Kidney (tissue), 14 donors: ENCODE data around the gene ARHGAP44. TPM values are rescaled to one million over a fixed set of nuclear protein-coding genes. Genes with fewer than 3 reads are reported as not detected.

ENCODE experiments used
- DNase-seq, 5 donors: peaks; one replicate each; pipeline ENCODE4 v3.0.0-alpha.2; 2013 to 2020
- FAIRE-seq: peaks from 2 replicates; lab custom pipeline; 2012; peaks lifted over from hg19 to GRCh38; lab: Jason Lieb, UNC
- H3K27ac ChIP-seq, 2 donors: one replicate each; pipeline ENCODE4 v1.7.0; 2013; ENCODE audit warnings: low read depth in 2 of 2, low read length in 2 of 2, inconsistent platforms in 1 of 2
- H3K27me3 ChIP-seq: one replicate; pipeline ENCODE4 v1.7.1; 2013; ENCODE audit warnings: low read length, inconsistent platforms; ENCODE audit not compliant: control insufficient read depth, insufficient read depth
- H3K36me3 ChIP-seq, 3 donors: one replicate each; pipeline versions ENCODE4 v1.7.0 to v1.7.1; 2013; ENCODE audit warnings: low read length in 3 of 3, control low read depth in 1 of 3, inconsistent platforms in 1 of 3; ENCODE audit not compliant: insufficient read depth in 3 of 3, control insufficient read depth in 2 of 3
- H3K4me1 ChIP-seq, 3 donors: one replicate each; pipeline versions ENCODE4 v1.7.0 to v1.7.1; 2013; ENCODE audit warnings: low read length in 3 of 3, inconsistent platforms in 1 of 3, low read depth in 1 of 3; ENCODE audit not compliant: control insufficient read depth in 2 of 3, insufficient read depth in 2 of 3
- H3K4me3 ChIP-seq, 3 donors: one replicate each; pipeline versions ENCODE4 v1.7.0 to v1.8.1; 2013; ENCODE audit warnings: low read length in 3 of 3, control low read depth in 1 of 3, inconsistent platforms in 1 of 3
- H3K9ac ChIP-seq, 3 donors: one replicate each; pipeline versions ENCODE4 v1.7.0 to v1.7.1; 2013; ENCODE audit warnings: low read length in 3 of 3, control low read depth in 1 of 3, inconsistent platforms in 1 of 3
- H3K9me3 ChIP-seq, 3 donors: one replicate each; pipeline versions ENCODE4 v1.7.0 to v1.7.1; 2013; ENCODE audit warnings: low read length in 3 of 3, control low read depth in 1 of 3, inconsistent platforms in 1 of 3; ENCODE audit not compliant: control insufficient read depth in 2 of 3, insufficient read depth in 1 of 3
- CTCF ChIP-seq: IDR thresholded peaks from 3 replicates; pipeline ENCODE4 v1.5.1; 2012; ENCODE audit warnings: mild to moderate bottlenecking, moderate library complexity, borderline replicate concordance; ENCODE audit not compliant: insufficient read depth; ENCODE audit errors: extremely low read depth
- intact Hi-C: fragments of 100-400 bp; cut with DNase I; formaldehyde crosslinking; loops from one replicate; pipeline ENCODE4 v1.11.1; 2022
- polyA plus RNA-seq: library from polyadenylated mRNA; stranded (reverse); fragments of 350-450 nt; fragmentation: Illumina TruSeq; extraction: RNeasy Lipid Tissue Mini Kit (QIAGEN cat#74804); gene quantifications from one replicate; pipeline ENCODE4 v1.2.3, GENCODE V29; 2014; ENCODE audit warnings: low read depth, low replicate concordance; ENCODE audit not compliant: insufficient read depth
- total RNA-seq: library from RNA; stranded (reverse); fragmentation: NEBNext Ultra II Directional; extraction: Animal tissue kit (Norgen Biotek cat#: 25700); gene quantifications from one replicate; pipeline ENCODE4 v1.2.1, GENCODE V29; 2021
- donor health status: control.
- donor health status: control.
- donor health status: control.
- donor health status: control.
- donor health status: control.
- donor health status: DM: yes; HTN: yes; CAD: no.
- donor health status: Normal renal cell carcinoma (clear cell type).

The ARHGAP44 gene
- total and polyA plus RNA-seq, 2 donors from 2014 or later, result 3.7 to 8.4 TPM

DNA sequence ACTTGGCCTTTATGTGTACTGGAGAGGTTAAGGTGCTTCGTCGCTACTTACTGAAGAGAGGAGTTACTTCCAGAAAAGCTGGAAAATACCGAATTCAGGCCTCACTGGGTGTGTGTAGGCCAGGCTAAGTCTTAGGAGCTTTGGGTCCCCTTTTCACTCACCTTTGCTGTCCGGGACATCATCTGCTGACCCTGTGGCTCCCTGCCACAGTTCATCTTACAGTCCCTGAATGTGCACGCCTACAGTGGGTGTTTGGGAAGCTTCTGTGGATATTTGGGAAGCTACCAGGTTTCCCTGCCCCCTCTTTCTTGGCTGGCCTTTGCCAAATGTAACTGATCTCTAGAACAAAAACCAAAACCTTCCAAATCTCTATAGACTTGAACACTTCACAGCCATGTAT lies 177.1 kb downstream of the ARHGAP44 start:
- no peak overlapping the region for H3K27ac ChIP-seq
- no peak for FAIRE-seq
- H3K4me1 ChIP-seq, result no peaks in the 10 kb centered on the region
- no peak overlapping the region for H3K9ac ChIP-seq
- H3K36me3 ChIP-seq, result no peaks in the 10 kb centered on the region
- H3K4me3 ChIP-seq, result no peak overlapping the region
- TF ChIP-seq CTCF, result no peak
- no peak for DNase-seq
- H3K9me3 ChIP-seq, result no peaks in the 10 kb centered on the region
- intact Hi-C loops, result no loop called here
- no peaks in the 10 kb centered on the region for H3K27me3 ChIP-seq

DNA sequence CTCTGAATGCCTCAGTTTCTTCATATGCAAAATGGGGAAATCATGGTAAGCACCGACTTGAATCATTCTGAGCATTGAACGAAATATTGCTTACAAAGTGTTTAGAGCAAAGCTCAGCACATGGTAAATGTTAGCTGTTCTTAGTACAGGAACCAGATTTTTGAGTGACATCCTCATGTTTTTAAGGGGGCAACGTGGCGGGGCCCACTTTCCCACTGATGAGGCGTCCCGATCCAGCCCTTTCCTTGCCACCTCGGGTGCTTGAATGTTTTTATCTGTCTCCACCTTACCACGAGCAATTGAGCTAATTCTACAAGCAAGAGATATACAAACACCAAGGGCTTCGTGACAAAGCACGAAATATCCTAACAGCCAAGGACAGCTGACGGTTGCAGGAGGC lies 178.7 kb downstream of the ARHGAP44 start:
- Histone ChIP-seq H3K4me3 (no peak overlapping the region), H3K27me3 (no peaks in the 10 kb centered on the region), H3K9me3 (no peaks in the 10 kb centered on the region), H3K36me3 (no peaks in the 10 kb centered on the region), H3K4me1 (no peaks in the 10 kb centered on the region), H3K9ac (no peak overlapping the region), H3K27ac (no peak overlapping the region)
- FAIRE-seq, result no peak
- no peak for TF ChIP-seq CTCF
- intact Hi-C loops, result no loop called here
- no peak for DNase-seq

DNA sequence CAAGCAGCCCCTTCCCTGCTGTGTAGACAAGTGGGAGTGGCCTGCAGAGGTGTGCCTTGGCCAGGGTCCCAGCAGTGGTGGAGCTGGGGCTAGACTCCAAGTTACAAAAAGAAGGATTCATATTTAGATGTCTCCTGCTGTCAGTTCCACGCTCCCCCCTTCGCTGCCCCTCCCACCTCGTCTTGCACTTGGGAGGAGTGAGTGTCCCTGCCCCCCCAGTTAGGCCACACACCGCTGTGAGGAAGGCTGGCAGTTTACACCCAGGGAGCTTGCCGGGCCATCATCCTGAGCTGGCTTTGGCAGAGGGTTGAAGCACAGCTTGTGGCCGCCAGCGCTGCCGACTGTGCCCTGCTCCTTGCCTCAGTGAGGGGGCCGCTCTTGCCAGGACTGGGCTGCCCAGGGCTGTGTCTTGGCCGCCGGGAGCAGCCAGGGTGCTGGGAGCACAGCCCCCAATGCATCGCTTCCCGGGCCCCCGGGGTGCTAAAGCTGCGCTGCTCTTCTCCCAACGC lies 184.3 kb downstream of the ARHGAP44 start:
- peak in 1 of 5 donors; percentile 26 for DNase-seq
- TF ChIP-seq CTCF, result no peak
- no peaks in the 10 kb centered on the region for H3K9me3 ChIP-seq
- H3K9ac ChIP-seq, result no peak overlapping the region
- intact Hi-C loops, result no loop called here
- no peaks in the 10 kb centered on the region for H3K36me3 ChIP-seq
- no peaks in the 10 kb centered on the region for H3K27me3 ChIP-seq
- H3K4me3 ChIP-seq, result peak overlapping the region in 1 of 3 donors; percentile 16
- no peaks in the 10 kb centered on the region for H3K4me1 ChIP-seq
- FAIRE-seq, result no peak
- H3K27ac ChIP-seq, result no peak overlapping the region

DNA sequence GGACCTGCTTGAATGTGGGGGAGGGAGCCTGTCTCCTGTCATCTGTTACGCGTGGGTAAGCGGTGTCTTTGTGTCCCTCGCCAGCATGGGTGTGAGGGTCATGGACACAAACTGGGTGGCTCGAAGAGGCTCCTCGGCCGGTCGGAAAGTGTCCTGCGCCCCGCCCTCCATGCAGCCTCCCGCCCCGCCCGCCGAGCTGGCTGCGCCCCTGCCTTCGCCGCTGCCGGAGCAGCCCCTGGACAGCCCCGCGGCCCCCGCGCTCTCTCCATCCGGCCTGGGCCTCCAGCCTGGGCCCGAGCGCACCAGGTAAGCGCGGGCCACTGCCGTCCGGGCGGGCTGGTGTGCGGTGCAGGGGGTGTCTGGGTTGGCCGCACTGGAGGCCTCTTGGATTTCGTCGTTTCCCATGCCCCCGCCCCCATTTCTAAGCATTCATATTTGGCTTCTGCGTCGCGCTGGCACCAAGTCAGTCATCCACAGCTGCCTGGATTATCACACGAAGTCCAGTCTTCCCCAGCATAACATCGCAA lies 184.8 kb downstream of the ARHGAP44 start:
- FAIRE-seq (no peak), DNase-seq (peak in 4 of 5 donors; percentile 31 to 62 (median 50))
- peak overlapping the region in 1 of 3 donors; percentile 16 for H3K4me3 ChIP-seq
- no peak for TF ChIP-seq CTCF
- no peaks in the 10 kb centered on the region for H3K27me3 ChIP-seq
- intact Hi-C loops, result no loop called here
- H3K36me3 ChIP-seq, result no peaks in the 10 kb centered on the region
- H3K27ac ChIP-seq, result no peak overlapping the region
- no peak overlapping the region for H3K9ac ChIP-seq
- no peaks in the 10 kb centered on the region for H3K4me1 ChIP-seq
- no peaks in the 10 kb centered on the region for H3K9me3 ChIP-seq
